SK-N-SH (cell line): ENCODE measurements around the gene TMEM187.

ENCODE experiments used
- CTCF ChIP-seq: fragments of 200-600 bp; sonication (generic); IDR thresholded peaks from 2 replicates; pipeline ENCODE4 v1.6.1; 2017; ENCODE audit warnings: antibody characterized with exemption, mild to moderate bottlenecking, moderate library complexity
- ELF1 ChIP-seq: IDR thresholded peaks from 2 replicates; pipeline ENCODE4 v1.4.0; 2012
- GATA2 ChIP-seq: sonication (generic); formaldehyde crosslinking; IDR thresholded peaks from 2 replicates; pipeline ENCODE4 v1.5.0; 2020; ENCODE audit warnings: mild to moderate bottlenecking, missing genetic modification reagents
- IRF3 ChIP-seq: fragments of 150-350 bp; IDR thresholded peaks from 2 replicates; pipeline ENCODE4 v1.6.1; 2016; ENCODE audit warnings: mild to moderate bottlenecking, low read depth, low read length
- MAX ChIP-seq: IDR thresholded peaks from 2 replicates; pipeline ENCODE4 v1.4.0; 2012; ENCODE audit warnings: low read depth
- POLR2AphosphoS5 ChIP-seq: IDR thresholded peaks from 2 replicates; pipeline ENCODE4 v1.6.1; 2012; ENCODE audit warnings: low read depth, low read length
- RAD21 ChIP-seq: IDR thresholded peaks from 2 replicates; pipeline ENCODE4 v1.6.1; 2012; ENCODE audit warnings: mild to moderate bottlenecking, low read length
- REST ChIP-seq: IDR thresholded peaks from 2 replicates; pipeline ENCODE4 v1.6.1; 2012; ENCODE audit warnings: mild to moderate bottlenecking, low read depth, low read length, moderate library complexity
- SIN3A ChIP-seq: IDR thresholded peaks from 2 replicates; pipeline ENCODE4 v1.6.1; 2012; ENCODE audit warnings: low read depth, mild to moderate bottlenecking, low read length, moderate library complexity, borderline replicate concordance
- TAF1 ChIP-seq: IDR thresholded peaks from 2 replicates; pipeline ENCODE4 v1.6.1; 2012; ENCODE audit warnings: low read depth, mild to moderate bottlenecking, low read length, moderate library complexity, borderline replicate concordance
- TEAD4 ChIP-seq: IDR thresholded peaks from 2 replicates; pipeline ENCODE4 v1.4.0; 2012; ENCODE audit warnings: mild to moderate bottlenecking, borderline replicate concordance; ENCODE audit not compliant: insufficient read depth
- YY1 ChIP-seq: IDR thresholded peaks from 2 replicates; pipeline ENCODE4 v1.4.0; 2012; ENCODE audit warnings: low read depth, mild to moderate bottlenecking
- ZBTB33 ChIP-seq: IDR thresholded peaks from 2 replicates; pipeline ENCODE4 v1.4.0; 2012; ENCODE audit warnings: low read depth, borderline replicate concordance

- TF ChIP-seq YY1 (no peak), ELF1 (no peak), SIN3A (no peak), MAX (no peak), TAF1 (no peak), CTCF (no peak), TEAD4 (no peak), IRF3 (no peak), ZBTB33 (no peak), POLR2AphosphoS5 (no peak), REST (no peak), GATA2 (no peak), RAD21 (no peak)
Measured at GRCh38 chrX:153932220-153932915, 40.2 kb upstream of the TMEM187 start.
